GM23338 (cell line): ENCODE measurements around the gene COBL. TPM values are rescaled to one million over a fixed set of nuclear protein-coding genes. Genes with fewer than 3 reads are reported as not detected.
A peak's percentile ranks its signal among the peaks of the same experiment; 100 is the strongest.

Source experiments
- ATAC-seq: fragments of 200-7000 bp; cut with Tn5 transposase; 3 replicates; pipeline ENCODE4 v1.9.1; 2020
- DNase-seq: peaks from one replicate; pipeline ENCODE4 v3.0.0-alpha.2; 2015; ENCODE audit warnings: low spot score
- H2AFZ ChIP-seq: fragments of 200-600 bp; sonication (generic); 2 replicates; pipeline ENCODE4 v1.8.0; 2016; ENCODE audit warnings: antibody characterized with exemption, mild to moderate bottlenecking, moderate library complexity
- H3F3A ChIP-seq: fragments of 200-600 bp; sonication (generic); replicated peaks from 2 replicates; pipeline ENCODE4 v1.8.0; 2017; ENCODE audit warnings: antibody characterized with exemption, mixed run types, low read depth
- H3K27ac ChIP-seq: fragments of 200-600 bp; sonication (generic); 2 replicates; pipeline ENCODE4 v1.6.1; 2016; ENCODE audit warnings: low read depth
- H3K27me3 ChIP-seq: fragments of 200-600 bp; sonication (generic); 2 replicates; pipeline ENCODE4 v1.8.0; 2016; ENCODE audit warnings: mild to moderate bottlenecking, mixed run types, moderate library complexity; ENCODE audit not compliant: insufficient read depth
- H3K36me3 ChIP-seq: fragments of 200-600 bp; sonication (generic); 2 replicates; pipeline ENCODE4 v1.8.0; 2016; ENCODE audit warnings: mild to moderate bottlenecking; ENCODE audit not compliant: insufficient read depth
- H3K4me1 ChIP-seq: fragments of 200-600 bp; sonication (generic); 2 replicates; pipeline ENCODE4 v1.8.0; 2016; ENCODE audit warnings: mild to moderate bottlenecking, moderate library complexity; ENCODE audit not compliant: insufficient read depth
- H3K4me2 ChIP-seq: fragments of 200-600 bp; sonication (generic); 2 replicates; pipeline ENCODE4 v1.7.1; 2017; ENCODE audit warnings: mixed run types
- H3K4me3 ChIP-seq: fragments of 200-600 bp; sonication (generic); 2 replicates; pipeline ENCODE4 v1.6.1; 2016; ENCODE audit warnings: mixed run types
- H3K79me2 ChIP-seq: fragments of 200-600 bp; sonication (generic); replicated peaks from 2 replicates; pipeline ENCODE4 v1.8.0; 2017; ENCODE audit warnings: mild to moderate bottlenecking; ENCODE audit not compliant: insufficient read depth
- H3K9me2 ChIP-seq: fragments of 200-600 bp; sonication (generic); 2 replicates; pipeline ENCODE4 v1.8.0; 2017; ENCODE audit not compliant: insufficient read depth
- H4K20me1 ChIP-seq: fragments of 200-600 bp; sonication (generic); replicated peaks from 2 replicates; pipeline ENCODE4 v1.8.0; 2017; ENCODE audit warnings: mild to moderate bottlenecking; ENCODE audit not compliant: insufficient read depth
- H3K27ac Mint-ChIP-seq: 2 replicates; pipeline ENCODE4 v1.8.0; 2020; ENCODE audit warnings: inconsistent platforms, mild to moderate bottlenecking, moderate library complexity, mixed read lengths
- H3K27me3 Mint-ChIP-seq: 3 replicates; pipeline ENCODE4 v1.8.0; 2022; ENCODE audit warnings: low read depth, mild to moderate bottlenecking, moderate library complexity, mixed read lengths, inconsistent platforms; ENCODE audit not compliant: insufficient read depth, poor library complexity
- H3K36me3 Mint-ChIP-seq: 3 replicates; pipeline ENCODE4 v1.8.0; 2021; ENCODE audit warnings: low read depth, mild to moderate bottlenecking, inconsistent platforms, moderate library complexity, mixed read lengths
- H3K4me1 Mint-ChIP-seq: 3 replicates; pipeline ENCODE4 v1.8.0; 2020; ENCODE audit warnings: mild to moderate bottlenecking, inconsistent platforms, mixed read lengths
- H3K4me3 Mint-ChIP-seq: 3 replicates; pipeline ENCODE4 v1.8.0; 2021; ENCODE audit warnings: moderate library complexity, mild to moderate bottlenecking, inconsistent platforms, mixed read lengths
- H3K9me3 Mint-ChIP-seq: 3 replicates; pipeline ENCODE4 v1.8.0; 2020; ENCODE audit warnings: moderate library complexity, mild to moderate bottlenecking, inconsistent platforms, mixed read lengths
- CREB1 ChIP-seq: fragments of 250-450 bp; sonication (Bioruptor Pico); IDR thresholded peaks from 2 replicates; pipeline ENCODE4 v1.5.0; 2020; ENCODE audit warnings: low read depth, mild to moderate bottlenecking, moderate library complexity
- CTCF ChIP-seq, 2 experiments: fragments of 200-600 bp in 1 of 2; sonication (generic) in 1 of 2; conservative IDR thresholded peaks; 2 replicates each; pipeline versions ENCODE4 v1.5.1 to v1.6.1; 2016 to 2017; ENCODE audit warnings: antibody characterized with exemption in 2 of 2, low read depth in 2 of 2, mild to moderate bottlenecking in 2 of 2, moderate library complexity in 1 of 2
- ETS1 ChIP-seq: IDR thresholded peaks from 2 replicates; pipeline ENCODE4 v1.6.1; 2016; ENCODE audit warnings: antibody characterized with exemption
- EZH2 ChIP-seq: fragments of 200-600 bp; sonication (generic); IDR thresholded peaks from one replicate; pipeline ENCODE4 v1.8.0; 2017; ENCODE audit warnings: antibody characterized with exemption, mild to moderate bottlenecking, low read depth; ENCODE audit not compliant: unreplicated experiment
- EZH2phosphoT487 ChIP-seq: fragments of 200-600 bp; sonication (generic); IDR thresholded peaks from one replicate; pipeline ENCODE4 v1.8.1; 2018; ENCODE audit warnings: antibody characterized with exemption; ENCODE audit not compliant: unreplicated experiment
- JUNB ChIP-seq: IDR thresholded peaks from one replicate; pipeline ENCODE4 v1.6.1; 2016; ENCODE audit warnings: antibody characterized with exemption; ENCODE audit not compliant: unreplicated experiment
- POLR2AphosphoS5 ChIP-seq: IDR thresholded peaks from 2 replicates; pipeline ENCODE4 v1.6.1; 2016; ENCODE audit warnings: antibody characterized with exemption, low read depth
- REST ChIP-seq: IDR thresholded peaks from one replicate; pipeline ENCODE4 v1.6.1; 2018; ENCODE audit warnings: antibody characterized with exemption; ENCODE audit not compliant: unreplicated experiment
- ZNF114 ChIP-seq: fragments of 250-450 bp; sonication (Bioruptor Pico); IDR thresholded peaks from 2 replicates; pipeline ENCODE4 v1.5.0; 2020; ENCODE audit warnings: mild to moderate bottlenecking, moderate library complexity
- polyA plus RNA-seq: library from polyadenylated mRNA; unstranded; fragments of >200 nt; fragmentation: Nextera tagmentation; extraction: Ambion mirVana; gene quantifications from 2 replicates; pipeline ENCODE4 v1.2.1, GENCODE V29; 2016
- total RNA-seq: library from RNA; depleted of rRNA; stranded (reverse); fragments of >200 nt; shearing (Covaris generic); gene quantifications from 2 replicates; pipeline ENCODE4 v1.2.3, GENCODE V29; 2014

The COBL gene
- total and polyA plus RNA-seq, 2 experiments from 2014 or later, result 18.3 to 51.9 TPM

GRCh38 chr7:51261950-51262795 lies 54.4 kb downstream of the COBL start (continued):
- TF ChIP-seq ETS1 (no peak), EZH2 (no peak), CTCF (conservative IDR thresholded peaks at IDR 0.05; ENCODE audit: low read depth in 2 of 2) (no peak), ZNF114 (CRISPR knock-in tag) (no peak), EZH2phosphoT487 (no peak)

- H3K36me3 ChIP-seq, result no peaks in the 10 kb centered on the region
- H3K27me3 ChIP-seq, result no peaks in the 10 kb centered on the region
- H3K79me2 ChIP-seq, result peaks cover 86% of the 10 kb centered on the region
- H3K9me2 ChIP-seq, result no peaks in the 10 kb centered on the region
- Mint-ChIP-seq H3K4me1 (peaks cover 27% of the 10 kb centered on the region), H3K9me3 (no peaks in the 10 kb centered on the region), H3K27me3 (no peaks in the 10 kb centered on the region), H3K27ac (no peak overlapping the region), H3K4me3 (no peak overlapping the region; the same call in 2 of the 3 replicates), H3K36me3 (no peaks in the 10 kb centered on the region)
- H3K4me2 ChIP-seq, result no peak overlapping the region
- no peak overlapping the region for H3K4me3 ChIP-seq
- H2AFZ ChIP-seq, result no peak overlapping the region
- H4K20me1 ChIP-seq, result peaks cover 15% of the 10 kb centered on the region
- DNase-seq (no peak), ATAC-seq (no peak)
- H3K27ac ChIP-seq, result 0 out of 2 replicates have a peak overlapping the region, but pooled peaks have one; percentile 59
- peaks cover 20% of the 10 kb centered on the region for H3K4me1 ChIP-seq
- H3F3A ChIP-seq, result no peaks in the 10 kb centered on the region
- TF ChIP-seq CTCF (conservative IDR thresholded peaks at IDR 0.05; ENCODE audit: low read depth in 2 of 2), result no peak
- no peak for TF ChIP-seq ZNF114 (CRISPR knock-in tag)
- no peak for TF ChIP-seq EZH2
- no peak for TF ChIP-seq EZH2phosphoT487
- TF ChIP-seq JUNB, result no peak
- no peak for TF ChIP-seq REST
- TF ChIP-seq CREB1, result no peak
- no peak for TF ChIP-seq POLR2AphosphoS5
Observed at GRCh38 chr7:51261117-51261835, 55.3 kb downstream of the COBL start.
